GM21367 (cell line): ENCODE measurements around the gene C1S.
A peak's percentile ranks its signal among the peaks of the same experiment; 100 is the strongest.
"Not testable (repeated sequence)": the region's sequence is repeated elsewhere in the genome, so short reads cannot be mapped to it uniquely, and the experiment has no call there.

Source experiments
- ATAC-seq: cut with Tn5 transposase; IDR thresholded peaks from one replicate; pipeline ENCODE4 v1.9.1; 2021; ENCODE audit not compliant: unreplicated experiment

The C1S gene

DNA sequence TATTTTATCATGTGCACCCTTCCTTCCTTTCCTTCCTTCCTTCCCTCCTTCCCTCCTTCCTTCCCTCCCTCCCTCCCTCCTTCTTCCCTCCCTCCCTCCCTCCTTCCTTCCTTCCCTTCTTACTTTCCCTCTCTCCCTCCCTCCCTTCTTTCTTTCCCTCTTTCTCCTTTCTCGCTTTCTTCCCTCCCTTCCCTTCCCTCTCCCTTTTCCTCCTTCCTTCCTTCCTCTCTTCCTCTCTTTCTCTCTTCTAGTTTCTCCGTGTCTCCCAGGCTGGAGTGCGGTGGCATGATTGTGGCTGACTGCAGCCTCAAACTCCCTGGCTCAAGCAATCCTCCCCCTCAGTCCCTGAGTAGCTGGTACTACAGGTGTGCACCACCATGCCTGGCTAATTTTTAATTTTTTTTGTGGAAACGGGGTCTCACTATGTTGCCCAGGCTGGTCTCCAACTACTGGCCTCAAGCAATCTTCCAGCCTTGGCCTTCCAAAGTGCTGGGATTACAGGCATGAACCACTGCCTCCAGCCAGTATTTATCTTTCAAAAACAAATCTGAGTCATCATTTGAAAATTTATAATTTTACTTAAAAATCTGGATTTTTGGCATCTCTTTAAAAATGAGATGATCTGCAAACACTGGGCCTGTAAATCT is 40.7 kb downstream of the C1S start:
- ATAC-seq: no peak

DNA sequence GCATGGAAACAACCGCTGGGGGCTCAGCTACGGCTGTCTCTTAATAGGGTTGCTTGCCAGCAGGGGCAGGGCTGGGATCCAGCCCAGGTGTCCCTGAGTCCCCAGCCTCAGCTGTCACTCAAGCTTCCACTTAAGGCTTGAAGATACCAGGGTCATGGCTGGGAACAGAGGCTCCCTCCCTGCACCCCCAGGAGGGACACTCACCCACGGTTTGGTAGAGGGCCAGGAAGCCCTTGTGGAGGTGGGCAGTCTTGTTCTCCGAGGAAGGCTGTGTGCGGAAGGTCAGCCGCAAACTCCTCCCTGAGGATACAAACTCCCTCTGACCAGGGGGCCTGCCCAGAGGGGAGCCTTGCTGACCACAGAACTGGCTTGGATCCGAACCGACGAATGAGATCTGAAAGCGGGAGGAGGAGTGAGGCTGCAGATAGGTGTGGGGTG is 41.2 kb downstream of the C1S start:
- ATAC-seq: no peak

DNA sequence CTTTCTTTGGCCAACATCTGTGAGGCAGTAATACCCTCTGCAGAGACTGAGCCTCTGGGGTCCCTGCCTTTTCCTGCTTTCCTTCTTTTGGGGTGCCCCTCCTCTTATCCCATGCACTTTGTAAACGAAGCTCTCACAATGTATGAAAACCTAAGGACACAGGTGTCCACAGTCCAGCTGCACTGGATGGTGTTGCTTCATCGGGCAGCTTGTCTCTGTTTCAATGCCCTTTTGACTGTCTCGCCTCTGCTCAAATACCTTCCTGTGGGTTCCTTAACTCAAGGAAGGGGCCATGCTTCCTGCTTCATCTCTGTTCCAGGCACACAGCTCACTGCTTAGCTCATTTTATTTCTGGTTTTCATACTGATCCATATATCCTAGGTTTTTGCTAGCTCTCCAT is 42.1 kb downstream of the C1S start:
- no peak for ATAC-seq

DNA sequence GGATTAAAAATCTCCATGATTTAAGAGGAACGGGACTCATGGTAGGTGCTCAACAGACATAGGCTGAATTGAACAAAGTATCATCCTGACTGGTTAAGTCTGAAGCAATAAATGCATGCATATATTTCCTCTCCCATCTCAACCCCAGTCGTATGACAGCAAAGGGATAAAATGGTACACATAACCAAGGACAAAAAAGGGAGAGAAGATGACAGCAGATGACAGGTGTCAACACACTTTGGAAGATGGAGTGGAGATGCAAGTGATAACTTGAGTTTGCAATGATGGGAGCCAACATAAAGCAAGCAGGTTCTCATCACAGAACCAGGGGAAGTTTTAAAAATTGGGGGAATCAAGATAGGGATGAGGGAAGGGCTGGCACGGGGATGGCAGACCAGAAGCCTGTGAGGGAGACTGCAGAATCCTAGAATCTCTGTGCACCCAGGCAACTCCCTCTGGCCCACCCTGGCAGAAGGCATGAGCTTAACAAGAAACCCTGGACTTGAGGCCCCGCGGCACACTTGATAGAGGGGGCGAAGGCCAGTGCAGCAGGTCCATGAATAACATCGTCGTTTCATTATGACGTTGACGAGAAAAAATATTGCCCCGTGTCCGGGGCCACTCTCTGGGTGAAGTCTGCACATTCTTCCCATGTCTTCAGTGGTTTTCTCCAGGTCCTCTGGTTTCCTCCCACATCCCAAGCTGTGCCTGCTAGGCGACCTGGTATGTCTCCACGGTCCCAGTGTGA is 43.5 kb downstream of the C1S start:
- ATAC-seq: no peak

DNA sequence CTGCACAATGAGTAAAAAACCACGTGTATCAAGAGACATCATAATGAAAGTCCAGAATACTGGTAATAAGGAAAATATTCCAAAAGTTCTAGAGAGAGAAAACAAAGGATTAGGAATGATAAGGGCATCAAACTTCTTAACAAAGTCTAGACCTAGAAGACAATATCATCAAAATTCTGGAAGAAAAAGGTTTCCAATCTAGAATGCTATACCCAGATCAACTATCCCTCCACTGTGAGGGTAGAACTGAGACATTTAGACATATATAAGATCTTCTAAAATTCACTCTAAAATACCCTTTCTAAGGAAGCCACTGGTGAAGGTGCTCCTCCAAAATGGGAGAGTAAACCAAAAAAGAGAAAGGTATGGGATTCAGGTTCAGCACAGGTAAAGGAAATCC is 45.6 kb downstream of the C1S start:
- no peak for ATAC-seq

DNA sequence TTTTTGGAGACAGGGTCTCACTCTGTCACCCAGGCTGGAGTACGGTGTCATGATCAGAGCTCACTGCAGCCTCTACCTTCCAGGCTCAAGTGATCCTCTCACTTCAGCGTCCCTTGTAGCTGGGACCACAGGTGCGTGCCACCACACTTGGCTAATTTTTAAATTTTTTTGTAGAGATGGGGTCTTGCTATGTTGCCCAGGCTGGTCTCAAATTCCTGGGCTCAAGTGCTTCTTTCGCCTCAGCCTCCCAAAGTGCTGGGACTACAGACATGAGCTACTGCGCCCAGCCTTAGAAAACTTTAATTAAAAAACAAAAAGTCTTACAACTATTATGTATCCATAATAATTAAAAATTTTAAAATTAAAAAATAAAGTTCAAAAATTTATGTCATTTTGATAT is 46.7 kb downstream of the C1S start:
- not testable (repeated sequence) for ATAC-seq

DNA sequence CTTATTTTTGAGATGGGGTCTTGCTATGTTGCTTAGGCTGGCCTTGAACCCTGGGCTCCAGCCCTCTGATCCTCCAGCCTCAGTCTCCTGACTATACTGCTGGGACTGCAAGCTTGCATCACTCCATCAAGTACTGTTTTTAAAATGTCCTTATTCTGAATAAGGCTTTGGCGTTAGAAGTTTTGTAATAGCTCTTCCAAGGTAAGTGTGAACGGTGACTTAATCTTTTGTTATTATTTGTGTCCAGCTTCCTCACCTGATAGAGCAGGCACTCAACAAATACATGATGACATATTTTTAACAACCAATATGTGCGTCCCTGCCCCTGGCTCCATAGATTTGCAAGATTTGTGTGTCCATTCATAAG is 47.1 kb downstream of the C1S start:
- ATAC-seq: no peak

DNA sequence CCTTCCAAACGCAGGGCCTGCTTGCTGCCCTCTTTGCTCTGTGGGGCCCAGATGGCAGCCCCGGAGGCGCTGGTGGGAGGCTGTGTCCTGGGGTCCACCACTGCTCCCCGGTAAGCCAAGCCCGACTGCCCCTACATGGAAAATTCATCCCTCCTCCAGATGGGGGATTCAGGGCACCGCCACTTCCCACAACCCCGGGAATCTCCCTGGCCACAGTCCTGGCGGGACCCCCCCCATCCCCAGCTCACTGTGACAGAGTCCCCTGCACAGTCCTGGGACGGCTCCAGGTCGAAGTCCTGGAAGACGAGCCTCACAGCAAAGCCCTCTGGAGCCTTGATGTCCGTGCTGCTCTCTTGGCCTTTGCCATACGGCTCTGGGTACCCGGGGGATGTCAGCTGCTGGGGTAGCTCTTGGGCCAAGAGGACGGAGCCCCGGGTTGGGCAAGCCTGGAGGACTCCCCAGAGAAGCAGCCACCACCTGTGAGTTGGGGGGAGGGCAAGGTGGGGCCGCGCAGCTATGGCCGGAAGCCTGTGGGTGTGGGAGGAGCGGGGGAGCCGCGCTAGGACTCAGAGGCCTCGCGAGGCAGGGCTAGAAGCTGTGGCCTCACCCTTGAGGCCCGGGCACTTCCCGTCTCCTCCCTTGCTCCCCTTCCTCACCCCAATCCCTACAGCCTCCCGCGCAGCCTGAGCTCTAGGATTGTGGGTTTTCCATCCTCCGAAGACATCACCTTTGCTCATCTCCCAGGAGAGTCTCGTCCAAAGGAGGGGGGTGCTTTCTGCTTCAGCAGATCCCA is 47.7 kb downstream of the C1S start:
- peak; percentile 88 for ATAC-seq

DNA sequence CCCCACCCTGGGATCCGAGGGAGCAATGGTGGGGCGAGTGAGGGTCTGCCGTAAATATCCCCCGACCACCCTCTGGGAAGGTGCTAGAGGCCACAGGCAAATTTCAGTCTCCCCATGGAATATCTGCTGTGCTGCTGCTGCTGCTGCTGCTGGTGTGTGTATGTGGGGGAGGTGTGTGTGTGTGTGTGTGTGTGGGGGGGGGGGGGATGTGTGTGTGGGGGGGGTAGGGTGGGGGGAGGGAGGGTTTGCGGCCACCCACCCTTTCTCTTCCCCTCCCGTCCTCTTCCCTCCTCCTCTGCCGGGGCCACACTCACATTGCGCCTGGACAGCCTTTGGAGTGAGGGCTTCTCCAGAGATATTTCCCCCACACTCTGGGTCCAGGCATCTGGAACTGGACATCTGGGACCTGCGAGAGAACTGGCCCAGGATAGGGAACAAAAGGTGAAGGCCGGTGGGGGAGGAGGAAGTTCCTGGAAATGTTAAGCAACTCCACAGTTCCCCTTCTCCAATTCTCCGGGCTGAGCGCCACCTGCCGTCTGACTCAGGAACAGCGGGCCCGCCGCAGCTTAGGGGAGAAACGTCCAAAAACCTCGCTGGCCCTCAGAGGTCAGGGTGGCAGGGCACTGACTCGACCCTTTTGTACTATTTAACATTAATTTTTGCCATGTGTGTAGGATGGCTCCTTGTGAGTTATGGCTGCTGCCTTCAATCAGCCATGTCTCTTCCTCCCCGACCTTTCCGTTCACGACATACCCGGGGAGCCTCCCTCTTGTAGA is 48.5 kb downstream of the C1S start, which contains the start of gene C1RL:
Gene C1RL (minus strand): TSS at position 419 of the 776 bp plus-strand sequence. CDS start 34 bp downstream, at position 385.
- ATAC-seq: no peak

DNA sequence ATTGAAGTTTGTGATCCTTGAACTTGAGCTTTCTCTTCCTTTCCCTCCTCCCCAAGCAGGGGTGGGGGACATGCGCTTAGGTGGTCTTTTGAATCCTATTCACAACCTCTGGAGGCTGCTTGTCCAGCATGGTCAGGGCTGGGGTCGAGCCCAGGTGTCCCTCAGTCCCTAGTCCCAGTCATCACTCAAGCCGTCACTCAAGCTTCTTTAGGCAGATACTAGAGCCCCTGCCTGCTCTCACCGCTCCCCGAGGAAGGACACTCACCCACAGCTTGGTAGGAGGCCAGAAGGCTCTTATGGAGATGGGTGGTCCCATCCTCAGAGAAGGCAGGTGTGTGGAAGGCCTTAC is 49.0 kb downstream of the C1S start:
- ATAC-seq: no peak

DNA sequence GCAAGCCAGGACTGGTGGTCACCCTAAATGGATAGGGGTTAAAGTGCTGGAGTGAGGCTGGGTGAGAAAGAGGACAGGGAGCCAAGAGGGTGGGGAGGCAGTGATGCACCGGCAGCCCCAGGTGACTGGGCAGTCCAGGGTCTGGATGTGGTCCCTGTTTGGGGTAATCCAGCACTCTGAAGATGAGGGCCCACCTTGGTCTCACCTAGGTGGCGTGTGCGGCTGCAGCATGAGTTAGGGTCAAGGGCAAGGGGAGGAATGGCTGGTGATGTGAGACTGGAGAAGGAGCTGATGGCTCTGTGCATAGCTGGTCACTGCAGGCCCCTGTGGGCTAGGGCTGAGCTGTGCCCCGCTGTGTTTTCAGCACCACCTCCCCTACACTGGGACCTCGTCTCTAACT is 50.1 kb downstream of the C1S start:
- ATAC-seq: no peak

DNA sequence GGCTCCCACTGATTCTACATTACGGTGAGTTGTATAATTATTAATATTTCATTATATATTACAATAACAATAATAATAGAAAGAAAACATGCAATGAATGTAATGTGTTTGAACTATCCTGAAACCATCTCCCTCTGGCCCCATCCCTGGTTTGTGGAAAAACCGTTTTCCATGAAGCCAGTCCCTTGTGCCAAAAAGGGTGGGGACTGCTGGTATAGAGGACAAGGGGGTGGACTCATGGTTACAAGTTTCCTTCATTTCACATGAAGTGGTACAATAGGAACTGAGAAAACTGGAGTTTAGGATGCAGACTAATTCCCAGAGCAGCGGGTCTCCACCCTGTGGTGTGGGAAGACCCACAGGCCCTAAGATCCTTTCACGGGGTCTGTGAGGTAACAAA is 51.5 kb downstream of the C1S start:
- ATAC-seq: no peak

DNA sequence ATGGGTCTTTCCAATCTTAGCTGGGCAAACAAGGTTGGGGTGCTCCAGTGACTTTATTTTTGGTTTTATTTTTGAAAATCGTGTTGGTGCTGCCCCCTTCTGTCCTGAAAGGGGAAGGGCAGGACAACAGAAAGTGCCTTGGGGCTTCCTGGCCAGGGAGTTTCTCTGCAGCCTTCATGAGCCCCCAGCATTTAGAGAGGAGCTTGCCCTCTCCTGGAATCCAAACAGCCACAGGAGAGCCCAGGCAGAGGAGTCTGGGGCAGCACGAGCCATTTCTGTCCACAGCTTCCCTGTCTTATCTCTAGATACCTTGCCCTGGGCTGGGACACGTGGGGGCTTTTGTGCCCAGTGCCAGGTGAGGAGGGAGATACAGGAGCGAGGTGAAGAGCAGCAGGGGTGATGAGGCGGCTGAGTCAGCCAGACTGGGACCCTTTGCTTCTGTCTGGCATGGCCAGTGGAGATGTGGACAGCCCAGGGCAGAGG is 52.9 kb downstream of the C1S start:
- ATAC-seq: no peak

DNA sequence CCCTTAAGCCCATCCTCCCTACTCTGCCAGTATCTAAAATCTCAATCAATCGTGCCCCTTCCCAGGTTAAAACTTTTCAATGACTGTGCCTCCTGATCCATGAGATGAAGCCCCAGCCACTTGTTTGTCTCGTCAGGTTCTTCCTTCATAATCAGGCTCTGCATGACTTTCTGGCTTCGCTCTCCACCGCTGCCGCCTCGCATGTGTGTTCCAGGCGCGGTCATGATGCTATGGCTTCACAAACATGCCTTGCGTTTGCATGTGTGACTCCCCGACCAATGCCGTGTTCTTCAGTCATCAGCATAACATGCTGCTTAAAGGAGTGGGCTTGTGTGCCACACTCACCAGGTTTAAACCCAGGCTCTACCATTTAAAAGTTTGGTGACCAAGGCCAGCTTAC is 53.5 kb downstream of the C1S start:
- no peak for ATAC-seq

DNA sequence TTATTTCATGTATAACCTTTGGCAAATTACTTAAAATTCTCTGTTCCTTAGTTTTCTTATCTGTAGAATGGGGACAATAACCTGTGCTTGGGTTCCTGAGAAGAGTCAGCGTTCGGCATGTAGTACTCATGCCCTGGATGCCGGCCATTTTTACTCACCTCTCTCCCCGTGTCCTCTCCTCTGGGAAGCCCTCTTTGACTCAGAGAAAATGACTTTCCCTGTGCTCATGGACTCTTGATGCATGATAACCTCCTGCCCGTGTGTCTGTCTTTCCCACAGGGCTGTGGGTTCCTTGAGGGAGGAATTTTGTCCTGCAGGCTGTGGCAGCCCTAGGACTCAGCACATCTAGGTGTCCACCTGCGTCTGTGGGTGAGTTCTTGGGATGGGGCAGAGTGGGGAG is 54.3 kb downstream of the C1S start:
- no peak for ATAC-seq

DNA sequence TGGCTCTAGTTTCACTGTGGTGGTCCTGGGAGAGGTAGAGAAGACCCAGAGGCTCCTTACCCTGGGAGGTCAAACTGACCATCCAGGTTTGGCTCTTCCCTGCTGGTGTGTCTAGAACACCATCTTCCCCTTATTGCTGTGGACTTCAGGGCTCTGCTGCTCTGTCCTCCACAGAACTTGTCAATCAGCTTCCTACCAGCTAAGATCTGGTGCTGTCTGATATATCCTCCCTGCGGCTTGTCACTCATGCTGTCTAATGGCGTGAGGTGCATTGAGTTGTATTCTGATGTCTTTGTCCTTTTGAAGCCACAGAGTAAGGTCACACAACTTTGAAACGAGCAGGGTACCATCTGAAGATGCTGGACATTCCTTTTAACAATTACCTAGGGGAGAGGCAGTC is 55.7 kb downstream of the C1S start:
- no peak for ATAC-seq

DNA sequence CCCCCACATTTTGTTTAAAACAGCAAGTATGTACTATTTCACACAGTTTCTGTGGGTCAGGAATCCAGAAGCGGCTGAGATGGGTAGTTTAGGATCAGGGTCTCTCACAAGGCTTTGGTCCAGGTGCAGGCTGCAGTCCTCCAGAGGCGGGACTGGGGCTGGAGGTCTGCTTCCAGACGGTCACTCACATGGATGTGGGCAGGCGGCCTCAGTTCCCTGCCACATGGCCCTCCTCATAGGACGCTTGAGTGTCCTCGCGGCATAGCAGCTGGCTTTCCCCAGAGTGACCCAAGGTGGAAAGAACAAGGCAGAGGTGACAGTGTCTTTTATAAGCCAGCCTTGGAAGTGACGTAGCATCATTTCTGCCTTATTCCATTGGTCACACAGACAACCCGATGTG is 56.4 kb downstream of the C1S start:
- no peak for ATAC-seq

DNA sequence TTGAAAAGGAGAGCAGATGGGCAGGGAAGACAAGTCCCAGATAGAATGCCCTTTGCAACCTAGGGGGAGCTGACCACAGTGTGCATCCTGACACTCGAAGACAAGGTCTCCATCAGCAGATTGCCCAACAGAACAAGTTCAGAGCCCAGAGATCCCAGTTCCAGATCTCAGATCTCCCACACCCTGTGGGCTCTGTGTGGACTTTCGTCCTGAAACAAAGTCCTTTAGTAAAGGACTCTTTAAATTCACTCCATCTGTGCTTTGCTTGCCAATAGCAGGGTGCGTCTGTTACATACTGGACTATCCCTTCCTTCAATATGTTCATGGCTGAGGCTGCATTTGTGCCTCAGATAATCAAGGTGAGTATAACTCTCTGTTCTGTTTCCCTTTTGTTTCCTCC is 57.2 kb downstream of the C1S start:
- no peak for ATAC-seq

DNA sequence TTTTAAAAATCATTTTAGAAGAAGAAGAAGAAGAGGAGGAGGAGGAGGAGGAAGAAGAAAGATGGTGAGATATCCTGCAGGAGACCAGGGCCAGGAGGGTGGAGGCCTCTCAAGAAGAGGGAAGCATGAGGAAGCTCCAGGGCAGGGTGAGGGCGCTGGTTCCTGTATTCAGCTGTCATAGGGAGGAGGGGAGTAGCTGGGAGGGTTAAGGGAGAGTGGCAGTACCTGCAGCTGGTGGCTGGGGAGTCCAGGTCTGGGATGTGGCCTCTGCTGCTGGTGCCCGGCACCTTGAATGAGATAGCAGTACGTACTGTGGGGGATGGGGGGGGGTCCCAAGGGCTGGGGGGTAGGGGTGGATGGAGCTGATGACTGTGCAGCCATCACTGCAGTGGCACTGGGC is 58.4 kb downstream of the C1S start:
- no peak for ATAC-seq

DNA sequence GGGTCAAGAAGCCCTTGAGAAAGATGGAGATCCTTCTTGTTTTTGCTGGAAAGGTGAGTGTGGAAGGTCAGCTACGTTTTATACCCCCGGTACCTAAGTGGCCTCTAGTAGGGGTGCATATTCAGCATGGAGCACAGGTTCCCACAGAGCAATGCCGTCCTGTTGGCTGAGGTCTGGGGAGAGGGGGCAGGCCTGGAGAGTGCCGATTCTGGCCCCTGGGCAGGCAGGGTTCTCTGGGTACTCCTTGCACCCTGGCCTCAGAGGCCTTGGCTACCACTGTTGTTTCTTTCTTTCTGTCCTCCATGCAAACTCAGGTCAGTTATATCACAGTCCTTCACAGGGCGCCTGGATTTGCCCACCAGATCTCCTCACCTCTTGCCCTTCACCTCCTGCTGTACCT is 59.6 kb downstream of the C1S start:
- no peak for ATAC-seq
